GM12875 (cell line): ENCODE data around the gene PPL.

Experiments
- H3K4me3 ChIP-seq: one replicate; pipeline ENCODE4 v1.5.1; 2011; ENCODE audit warnings: low read depth, low read length, control low read depth
- CTCF ChIP-seq: IDR thresholded peaks from 2 replicates; pipeline ENCODE4 v1.5.1; 2011; ENCODE audit warnings: low read depth, mild to moderate bottlenecking, control low read depth, inconsistent platforms, low read length, moderate library complexity, borderline replicate concordance; ENCODE audit not compliant: insufficient read depth

The PPL gene

DNA sequence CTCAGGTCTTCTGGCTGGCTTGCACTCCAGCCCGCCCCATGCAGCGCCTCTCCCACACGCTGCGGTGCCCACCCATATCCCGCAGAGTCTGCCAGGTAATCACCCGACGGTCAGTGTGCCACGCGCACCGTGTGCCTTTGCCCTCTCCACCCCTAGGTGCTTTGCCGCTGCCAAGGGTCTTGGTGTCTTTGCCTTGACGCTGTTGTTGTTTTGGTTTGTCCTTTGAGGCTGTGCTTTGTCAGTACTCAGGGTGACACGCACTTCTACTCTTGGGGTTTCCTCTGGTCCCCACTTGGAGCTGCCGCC lies 59.6 kb downstream of the PPL start:
- no peak for TF ChIP-seq CTCF
- no peak overlapping the region for H3K4me3 ChIP-seq

- no peak for TF ChIP-seq CTCF
Measured at GRCh38 chr16:4876646-4877379, 60.1 kb downstream of the PPL start.

GRCh38 chr16:4874666-4875065 lies 62.3 kb downstream of the PPL start:
- TF ChIP-seq CTCF = no peak
- no peak overlapping the region for H3K4me3 ChIP-seq

More at GRCh38 chr16:4876646-4877379, 60.1 kb downstream of the PPL start:
- H3K4me3 ChIP-seq = no peak overlapping the region

DNA sequence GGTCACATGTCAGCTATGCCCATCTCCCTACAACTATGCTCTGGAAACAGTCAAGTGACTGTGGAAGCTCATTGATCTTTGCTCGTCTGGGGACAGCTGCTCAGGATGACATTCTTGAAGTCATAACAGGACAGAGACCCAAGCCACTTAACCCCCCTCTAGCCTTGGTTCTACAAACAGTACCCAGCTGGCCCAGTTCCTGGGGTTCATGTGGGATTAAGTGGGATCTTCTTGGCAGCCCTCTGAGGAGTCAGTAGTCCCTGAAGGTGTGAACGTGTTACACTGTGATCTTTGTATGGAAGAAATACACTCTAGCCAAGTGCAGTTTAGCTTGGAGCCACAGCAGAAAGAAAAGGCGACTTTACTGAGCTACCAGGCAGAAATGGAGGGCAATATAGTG lies 63.9 kb downstream of the PPL start:
- H3K4me3 ChIP-seq = no peak overlapping the region
- no peak for TF ChIP-seq CTCF

GRCh38 chr16:4871071-4871470 lies 65.9 kb downstream of the PPL start:
- no peak overlapping the region for H3K4me3 ChIP-seq
- TF ChIP-seq CTCF = no peak

DNA sequence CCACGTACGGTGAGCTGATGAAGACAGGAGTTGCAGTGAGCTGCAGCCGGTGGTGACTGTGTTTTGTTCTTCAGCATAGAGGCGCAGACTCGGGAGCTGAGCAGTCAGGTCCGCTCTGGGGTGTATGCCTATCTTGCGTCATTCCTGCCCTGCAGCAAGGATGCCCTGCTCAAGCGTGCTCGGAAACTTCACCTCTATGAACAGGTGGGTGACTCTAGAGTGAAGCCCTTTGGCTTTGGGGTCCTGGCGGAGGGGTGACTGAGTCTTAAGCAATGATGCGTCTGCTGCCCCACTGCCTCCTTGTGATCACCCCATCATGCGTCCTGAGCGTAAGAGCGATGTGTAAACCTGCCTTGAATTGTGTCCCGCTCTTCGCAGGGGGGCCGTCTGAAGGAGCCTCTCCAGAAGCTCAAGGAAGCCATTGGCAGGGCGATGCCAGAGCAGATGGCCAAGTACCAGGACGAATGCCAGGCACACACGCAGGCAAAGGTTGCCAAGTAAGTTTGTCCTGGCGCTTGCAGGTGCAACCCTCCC lies 66.7 kb downstream of the PPL start:
- TF ChIP-seq CTCF = no peak

DNA sequence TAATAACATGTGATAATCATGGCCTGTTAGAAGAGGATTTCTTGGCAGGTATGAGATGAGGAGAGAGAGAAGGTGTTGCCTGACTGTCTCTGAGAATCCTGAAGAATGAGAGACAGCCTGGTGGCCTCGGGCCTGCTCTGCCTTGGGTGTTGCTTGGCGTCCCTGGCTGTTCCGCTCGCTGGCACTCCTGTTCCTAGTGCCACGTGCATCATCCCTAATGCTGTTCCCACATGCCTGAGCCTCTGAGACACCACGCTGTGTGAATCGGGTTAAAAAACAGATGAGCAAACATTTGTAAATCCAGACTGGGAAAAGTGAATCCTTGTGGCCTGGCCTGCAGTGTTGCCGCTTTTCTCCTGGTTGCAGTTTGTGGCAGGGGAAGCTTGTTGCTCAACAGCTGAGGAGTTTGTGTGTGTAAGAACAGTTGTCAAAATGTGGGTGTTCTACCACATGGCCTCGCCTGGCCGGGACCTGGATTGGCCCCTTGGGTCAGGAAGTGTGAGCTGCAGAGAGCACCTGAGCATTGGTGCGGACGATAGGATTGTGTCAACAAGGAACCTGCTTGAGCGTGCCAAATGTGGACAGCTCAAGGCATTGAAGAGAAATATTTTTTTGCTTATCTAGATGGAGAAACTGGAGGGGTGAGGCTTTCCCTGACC lies 67.7 kb downstream of the PPL start:
- TF ChIP-seq CTCF = no peak
- no peak overlapping the region for H3K4me3 ChIP-seq

More for the DNA sequence above, 66.7 kb downstream of the PPL start:
- no peak overlapping the region for H3K4me3 ChIP-seq
